Measurements from ENCODE around the gene DCAKD.
A peak's percentile ranks its signal among the peaks of the same experiment; 100 is the strongest.
"Not testable (repeated sequence)": the region's sequence is repeated elsewhere in the genome, so short reads cannot be mapped to it uniquely, and the experiment has no call there.

DCAKD gene

GRCh38 chr17:45067637-45068036 is 16.2 kb upstream of the DCAKD start:
- DNase-seq (ENCODE audit: low read depth in 1 of 2, low spot score in 1 of 2) = no peak

- no peak for DNase-seq (ENCODE audit: low read depth in 1 of 2, low spot score in 1 of 2)
These were observed 11.8 kb upstream of the DCAKD start for GRCh38 chr17:45063198-45063597.

DNA sequence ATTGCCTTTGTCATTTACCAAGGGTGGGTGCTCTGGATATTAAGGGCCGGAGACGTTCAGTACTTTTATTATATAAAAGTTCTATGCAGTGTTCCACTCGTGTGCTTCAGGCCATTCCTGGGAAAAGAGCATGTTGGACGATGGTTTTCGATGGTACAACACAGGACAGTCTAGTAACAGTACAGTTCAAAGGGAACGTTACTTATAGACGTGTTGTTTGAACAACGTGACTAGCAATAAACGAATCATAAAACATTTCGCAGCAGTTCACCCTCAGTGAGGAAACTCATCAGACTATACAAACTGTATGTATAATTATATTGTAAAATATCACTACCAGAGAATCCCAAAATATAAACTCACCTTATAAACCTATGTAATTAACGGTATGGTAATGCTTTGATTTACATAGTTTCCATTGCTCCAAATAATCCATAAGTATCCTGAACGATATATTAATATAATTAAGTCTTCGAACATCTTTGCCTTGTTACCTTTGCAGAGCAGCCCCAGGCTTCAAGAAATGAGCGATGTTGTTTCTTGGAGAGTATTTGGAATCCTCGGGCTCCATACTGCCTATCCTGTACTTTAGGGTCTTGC is 10.3 kb upstream of the DCAKD start:
- no peak for DNase-seq (ENCODE audit: low read depth in 1 of 2, low spot score in 1 of 2)

- peak; percentile 89 to 98 for DNase-seq (ENCODE audit: low read depth in 1 of 2, low spot score in 1 of 2)
These were observed 9.6 kb upstream of the DCAKD start, which contains the start of gene NMT1 for GRCh38 chr17:45060797-45061605. Gene NMT1 (plus strand): TSS chr17:45061317. CDS start chr17:45061330, 13 bp downstream.

DNA sequence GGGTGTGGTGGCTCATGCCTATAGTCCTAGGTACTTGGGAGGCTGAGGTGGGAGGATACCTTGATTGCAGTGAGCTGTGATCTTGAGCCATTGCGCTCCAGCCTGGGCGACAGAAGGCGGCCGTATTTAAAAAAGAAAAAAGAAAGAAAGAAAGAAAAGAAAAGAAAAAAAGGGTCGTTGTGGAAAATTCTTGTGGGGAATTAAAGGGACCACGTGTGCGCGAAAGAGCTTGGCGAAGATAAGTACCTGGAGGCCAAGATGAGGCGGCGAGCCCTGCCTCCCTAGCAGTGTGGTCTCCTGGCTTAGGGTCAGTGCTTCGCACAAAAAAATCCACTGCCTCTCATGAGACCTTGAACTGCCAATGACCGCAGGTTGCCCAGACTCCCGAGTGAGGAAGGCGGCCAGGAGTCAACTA is 9.0 kb upstream of the DCAKD start:
- DNase-seq (ENCODE audit: low read depth in 1 of 2, low spot score in 1 of 2) = no peak

- peak; percentile 9 to 19 for DNase-seq (ENCODE audit: low read depth in 1 of 2, low spot score in 1 of 2)
These were observed 780 bp upstream of the DCAKD start for GRCh38 chr17:45052052-45052772.

GRCh38 chr17:45051720-45052051 is 254 bp upstream of the DCAKD start:
- DNase-seq (ENCODE audit: low read depth in 1 of 2, low spot score in 1 of 2) = not testable (repeated sequence)

DNA sequence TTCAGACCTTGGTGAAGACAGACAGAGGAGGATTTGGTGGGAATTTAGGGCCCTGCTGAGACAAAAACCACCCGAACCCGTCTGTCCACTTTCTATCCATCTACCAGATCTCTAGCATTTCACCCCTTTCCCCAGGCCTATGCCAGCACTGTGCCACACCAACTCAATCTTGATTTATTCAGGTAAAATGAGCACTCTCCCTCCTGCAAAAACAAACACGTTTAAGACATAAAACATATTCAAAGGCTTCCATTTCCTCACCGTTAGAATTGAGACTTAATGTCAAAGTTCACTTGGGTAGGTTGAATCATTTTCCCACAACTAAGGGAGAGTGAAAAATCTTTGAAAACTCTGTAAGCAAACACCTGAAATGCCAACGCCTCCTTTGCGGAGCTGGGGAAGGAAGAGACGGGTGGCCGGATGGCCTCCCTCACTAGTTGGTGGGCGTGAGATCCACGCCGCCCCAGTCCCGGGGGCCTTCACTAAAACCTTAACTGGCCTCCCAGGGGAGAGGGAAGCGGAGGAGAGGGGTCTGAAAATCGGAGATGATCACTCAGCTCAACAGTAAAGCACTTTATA is 862 bp downstream of the DCAKD start:
- peak; percentile 17 to 27 for DNase-seq (ENCODE audit: low read depth in 1 of 2, low spot score in 1 of 2)

- no peak for DNase-seq (ENCODE audit: low read depth in 1 of 2, low spot score in 1 of 2)
These were observed 2.5 kb downstream of the DCAKD start for GRCh38 chr17:45048795-45049563.

GRCh38 chr17:45046537-45047125 is 4.8 kb downstream of the DCAKD start:
- DNase-seq (ENCODE audit: low read depth in 1 of 2, low spot score in 1 of 2) = no peak

- no peak for DNase-seq (ENCODE audit: low read depth in 1 of 2, low spot score in 1 of 2)
These were observed 7.5 kb downstream of the DCAKD start for GRCh38 chr17:45043813-45044540.

- DNase-seq (ENCODE audit: low read depth in 1 of 2, low spot score in 1 of 2) = no peak
These were observed 8.9 kb downstream of the DCAKD start for GRCh38 chr17:45042346-45043120.

DNA sequence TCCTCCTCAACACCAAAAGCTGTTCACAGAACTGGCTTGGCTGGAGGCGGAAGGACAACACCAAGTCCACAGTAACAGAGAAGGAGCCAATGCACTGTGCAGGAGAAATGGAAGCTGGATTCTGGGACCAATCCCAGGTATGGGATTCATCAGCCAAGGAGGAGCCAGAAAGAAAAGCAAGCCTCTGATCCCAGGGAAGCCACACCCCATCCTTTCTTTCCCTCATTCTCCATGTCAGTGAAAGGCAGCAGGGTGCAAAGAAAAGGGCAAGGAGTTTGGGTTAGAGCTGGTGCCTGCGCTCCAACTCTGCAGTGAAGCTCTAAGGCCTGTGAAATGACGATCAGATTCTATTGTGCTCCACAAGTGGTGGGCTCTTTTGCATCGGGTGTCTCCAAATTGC is 11.0 kb downstream of the DCAKD start:
- no peak for DNase-seq (ENCODE audit: low read depth in 1 of 2, low spot score in 1 of 2)

DNA sequence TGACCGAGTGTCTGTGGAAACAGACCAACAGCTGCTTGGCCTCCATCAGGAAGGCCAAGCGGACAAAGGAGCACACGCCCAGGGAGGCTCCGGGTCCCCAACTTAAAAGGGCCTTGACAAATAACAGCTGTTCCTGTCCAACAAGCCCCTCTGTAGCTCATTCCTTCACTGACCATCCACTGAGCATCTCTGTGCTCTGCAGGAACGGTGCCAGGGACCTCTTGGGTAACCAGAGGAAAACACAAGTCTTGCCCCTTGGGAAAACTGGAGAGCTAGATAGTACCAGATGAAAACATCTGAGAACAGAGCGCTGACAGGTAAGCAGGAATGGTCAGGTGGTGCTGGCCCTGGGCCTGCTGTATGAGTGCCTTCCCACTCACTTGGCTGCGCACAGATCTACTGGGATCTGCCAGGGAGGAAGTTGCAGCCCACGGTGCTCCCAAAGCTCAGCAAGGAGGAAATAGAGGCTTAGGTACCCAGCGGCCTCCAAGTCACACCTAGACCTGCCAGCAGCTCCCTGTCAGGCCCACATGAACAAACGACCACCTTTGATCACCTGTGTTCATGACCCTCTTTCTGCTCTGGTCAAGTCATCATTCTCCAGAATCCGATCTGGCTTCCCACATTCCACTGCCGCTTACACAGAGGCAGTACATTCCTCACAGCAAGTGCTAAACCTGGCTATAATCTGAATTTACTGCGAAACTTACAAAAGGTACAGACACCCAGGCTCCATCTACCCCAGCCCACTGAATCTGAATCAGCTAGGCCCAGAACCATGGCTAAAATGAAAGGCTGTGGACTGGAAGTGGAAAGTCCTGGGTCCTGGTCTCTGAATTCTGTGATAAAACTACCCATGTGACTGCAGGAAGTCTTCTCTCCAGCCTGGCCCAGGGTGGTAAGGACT is 12.5 kb downstream of the DCAKD start:
- DNase-seq (ENCODE audit: low read depth in 1 of 2, low spot score in 1 of 2) = no peak

DNA sequence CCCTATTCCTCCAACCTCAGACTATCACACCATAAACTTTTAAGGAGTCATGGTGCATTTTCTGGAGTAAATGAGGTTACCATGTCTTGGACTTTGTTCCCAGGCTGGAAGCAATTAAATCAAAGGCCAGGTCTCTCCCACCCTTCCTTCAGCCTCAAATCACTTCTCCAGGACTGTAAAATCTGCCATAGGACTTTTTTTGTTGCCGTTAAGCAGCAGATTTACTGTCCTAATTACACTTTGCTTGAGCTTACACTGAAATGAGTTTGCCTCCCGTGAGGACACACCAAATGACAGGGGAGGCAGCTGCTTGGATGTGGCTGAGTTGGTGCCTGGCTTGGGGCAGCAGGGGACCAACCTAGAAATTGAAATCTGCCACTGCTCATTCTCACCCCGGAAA is 14.7 kb downstream of the DCAKD start:
- no peak for DNase-seq (ENCODE audit: low read depth in 1 of 2, low spot score in 1 of 2)

- no peak for DNase-seq (ENCODE audit: low read depth in 1 of 2, low spot score in 1 of 2)
These were observed 15.6 kb downstream of the DCAKD start for GRCh38 chr17:45035848-45036247.

DNA sequence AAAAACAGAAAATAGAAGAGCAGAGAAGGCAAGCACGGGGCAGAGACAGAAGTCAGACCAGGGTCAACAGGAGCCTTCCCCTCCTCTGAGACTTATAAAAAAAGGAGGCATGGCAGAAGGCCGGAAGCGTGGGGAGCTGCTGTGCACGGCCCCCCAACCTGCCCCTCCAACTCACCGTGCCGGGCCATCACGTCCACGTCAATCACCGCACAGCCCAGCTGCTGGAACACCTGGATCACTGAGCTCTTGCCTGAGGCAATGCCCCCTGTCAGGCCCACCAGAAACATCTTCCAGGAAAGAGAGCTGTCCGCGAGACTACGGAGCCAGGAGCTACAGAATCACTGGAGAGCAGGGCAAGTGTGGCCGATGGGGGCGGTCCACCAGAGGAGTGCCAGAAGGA is 16.8 kb downstream of the DCAKD start:
- DNase-seq (ENCODE audit: low read depth in 1 of 2, low spot score in 1 of 2) = no peak

DNA sequence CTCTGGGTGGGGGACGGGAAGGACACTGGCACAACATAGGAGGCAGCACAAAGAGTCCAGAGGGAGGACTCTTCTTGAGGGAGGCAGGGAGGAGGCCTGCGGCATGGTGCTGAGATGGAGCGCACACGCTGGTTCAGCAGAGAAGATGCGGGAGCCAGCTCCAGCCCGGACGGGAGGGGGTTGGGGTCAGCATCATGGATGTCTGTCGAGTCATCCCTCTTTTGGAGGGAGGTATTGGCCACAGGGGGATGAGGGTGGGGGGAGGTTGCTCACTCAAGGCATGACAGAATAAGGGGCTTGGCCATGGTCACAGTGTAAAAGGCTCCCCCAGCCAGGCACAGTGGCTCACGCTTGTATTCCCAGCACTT is 19.3 kb downstream of the DCAKD start:
- no peak for DNase-seq (ENCODE audit: low read depth in 1 of 2, low spot score in 1 of 2)
